ENCODE data around the gene SIPA1L2.

Gene SIPA1L2

DNA sequence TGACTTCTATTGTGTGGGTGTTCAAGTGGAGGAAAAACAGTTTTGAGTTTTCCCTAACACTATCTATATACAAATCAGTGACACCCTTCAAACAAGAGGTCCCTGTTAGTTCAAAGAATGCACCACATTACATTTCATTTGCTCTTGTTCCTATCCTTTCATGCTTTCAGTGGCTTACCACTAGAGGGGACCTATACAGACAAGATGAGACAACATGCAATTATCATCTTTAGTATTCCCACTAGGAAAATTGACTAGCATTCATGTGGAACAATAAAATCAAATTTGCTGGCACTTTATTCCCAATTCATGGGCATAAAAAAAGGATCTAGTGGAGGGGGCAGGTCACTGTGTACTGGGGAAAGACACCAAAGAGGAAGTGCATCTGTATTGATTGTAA lies 13.3 kb upstream of the SIPA1L2 start:
- no peak overlapping the region for H3K9ac ChIP-seq (ENCODE audit: low read length)
- no peak overlapping the region for H3K4ac ChIP-seq (ENCODE audit: low read depth, low read length)
- no peak overlapping the region for H3K27ac ChIP-seq (ENCODE audit: low read depth, low read length)
- no peak overlapping the region for H4K8ac ChIP-seq (ENCODE audit: low read depth, low read length)
- H2BK5ac ChIP-seq (ENCODE audit: low read depth, low read length, poor library complexity): no peak overlapping the region
- no peaks in the 10 kb centered on the region for H3K27me3 ChIP-seq (ENCODE audit: insufficient read depth, low read length)
- no peak overlapping the region for H2BK12ac ChIP-seq (ENCODE audit: low read length)
- H3K79me2 ChIP-seq (ENCODE audit: control insufficient read depth, insufficient read depth, low read length, poor library complexity): no peaks in the 10 kb centered on the region
- H2AFZ ChIP-seq (ENCODE audit: insufficient read depth, low read length, poor library complexity): no peak overlapping the region
- no peak overlapping the region for H3K4me2 ChIP-seq (ENCODE audit: low read length)
- H3K79me1 ChIP-seq (ENCODE audit: low read length): peaks cover 2% of the 10 kb centered on the region
- no peak overlapping the region for H2BK120ac ChIP-seq (ENCODE audit: insufficient read depth, low read length, poor library complexity)
- H4K91ac ChIP-seq (ENCODE audit: low read depth, low read length): no peak overlapping the region
- no peaks in the 10 kb centered on the region for H3K36me3 ChIP-seq (ENCODE audit: control insufficient read depth in 1 of 2, insufficient read depth in 2 of 2, low read length in 2 of 2)
- H3K4me1 ChIP-seq (ENCODE audit: control insufficient read depth in 1 of 2, insufficient read depth in 2 of 2, low read length in 2 of 2): no peaks in the 10 kb centered on the region
- no peak for DNase-seq
- H3K23ac ChIP-seq (ENCODE audit: low read length): no peak overlapping the region
- H3K9me3 ChIP-seq (ENCODE audit: insufficient read depth, low read depth, low read length): no peaks in the 10 kb centered on the region
- no peak overlapping the region for H3K4me3 ChIP-seq (ENCODE audit: low read depth, low read length)
- no peak overlapping the region for H3K18ac ChIP-seq (ENCODE audit: low read length)
- no peak overlapping the region for H3K14ac ChIP-seq (ENCODE audit: low read length)
- no peak overlapping the region for H2AK5ac ChIP-seq (ENCODE audit: low read length)
- no peak overlapping the region for H4K12ac ChIP-seq (ENCODE audit: low read depth, low read length)

GRCh38 chr1:232641507-232641906 lies 11.6 kb upstream of the SIPA1L2 start:
- H2AFZ ChIP-seq (ENCODE audit: insufficient read depth, low read length, poor library complexity): no peak overlapping the region
- no peak overlapping the region for H3K9ac ChIP-seq (ENCODE audit: low read length)
- H3K27ac ChIP-seq (ENCODE audit: low read depth, low read length): no peak overlapping the region
- no peak overlapping the region for H3K14ac ChIP-seq (ENCODE audit: low read length)
- H4K8ac ChIP-seq (ENCODE audit: low read depth, low read length): no peak overlapping the region
- H3K4me2 ChIP-seq (ENCODE audit: low read length): no peak overlapping the region
- no peak overlapping the region for H3K23ac ChIP-seq (ENCODE audit: low read length)
- H3K4me1 ChIP-seq (ENCODE audit: control insufficient read depth in 1 of 2, insufficient read depth in 2 of 2, low read length in 2 of 2): no peaks in the 10 kb centered on the region
- no peaks in the 10 kb centered on the region for H3K27me3 ChIP-seq (ENCODE audit: insufficient read depth, low read length)
- no peak overlapping the region for H2BK120ac ChIP-seq (ENCODE audit: insufficient read depth, low read length, poor library complexity)
- H3K9me3 ChIP-seq (ENCODE audit: insufficient read depth, low read depth, low read length): no peaks in the 10 kb centered on the region
- H4K12ac ChIP-seq (ENCODE audit: low read depth, low read length): no peak overlapping the region
- DNase-seq: no peak
- no peak overlapping the region for H3K4ac ChIP-seq (ENCODE audit: low read depth, low read length)
- H3K79me1 ChIP-seq (ENCODE audit: low read length): peaks cover 2% of the 10 kb centered on the region
- H2BK12ac ChIP-seq (ENCODE audit: low read length): no peak overlapping the region
- H3K18ac ChIP-seq (ENCODE audit: low read length): no peak overlapping the region
- no peak overlapping the region for H2BK5ac ChIP-seq (ENCODE audit: low read depth, low read length, poor library complexity)
- no peak overlapping the region for H3K4me3 ChIP-seq (ENCODE audit: low read depth, low read length)
- no CpG with 5 or more reads among the region's 6 CpGs for WGBS (ENCODE audit: extremely low coverage, insufficient coverage, insufficient read length)
- no peak overlapping the region for H4K91ac ChIP-seq (ENCODE audit: low read depth, low read length)
- H2AK5ac ChIP-seq (ENCODE audit: low read length): no peak overlapping the region
- H3K79me2 ChIP-seq (ENCODE audit: control insufficient read depth, insufficient read depth, low read length, poor library complexity): no peaks in the 10 kb centered on the region
- no peaks in the 10 kb centered on the region for H3K36me3 ChIP-seq (ENCODE audit: control insufficient read depth in 1 of 2, insufficient read depth in 2 of 2, low read length in 2 of 2)

DNA sequence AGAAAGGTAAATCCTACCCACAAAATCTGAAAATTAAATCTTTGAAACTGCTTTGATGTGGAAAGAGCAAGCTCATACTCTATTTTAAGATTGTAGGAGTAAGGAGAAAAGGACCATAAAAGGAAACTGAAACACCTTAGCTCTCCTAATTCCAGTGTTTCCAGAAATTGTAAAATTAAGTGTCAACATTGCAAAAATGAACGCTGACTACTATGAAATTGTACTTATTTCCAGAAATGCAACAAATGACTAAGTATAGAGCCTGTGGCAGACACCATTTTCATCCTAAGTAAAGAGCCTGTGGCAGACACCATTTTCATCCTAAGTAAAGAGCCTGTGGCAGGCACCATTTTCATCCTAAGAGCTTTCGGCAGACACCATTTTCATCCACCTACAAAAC lies 6.9 kb upstream of the SIPA1L2 start:
- no CpG with 5 or more reads among the region's 2 CpGs for WGBS (ENCODE audit: extremely low coverage, insufficient coverage, insufficient read length)
- H4K8ac ChIP-seq (ENCODE audit: low read depth, low read length): no peak overlapping the region
- H3K18ac ChIP-seq (ENCODE audit: low read length): no peak overlapping the region
- H3K27ac ChIP-seq (ENCODE audit: low read depth, low read length): no peak overlapping the region
- H2BK120ac ChIP-seq (ENCODE audit: insufficient read depth, low read length, poor library complexity): no peak overlapping the region
- no peak overlapping the region for H4K12ac ChIP-seq (ENCODE audit: low read depth, low read length)
- H3K23ac ChIP-seq (ENCODE audit: low read length): no peak overlapping the region
- H2BK5ac ChIP-seq (ENCODE audit: low read depth, low read length, poor library complexity): no peak overlapping the region
- H2BK12ac ChIP-seq (ENCODE audit: low read length): no peak overlapping the region
- H3K9me3 ChIP-seq (ENCODE audit: insufficient read depth, low read depth, low read length): no peaks in the 10 kb centered on the region
- H2AK5ac ChIP-seq (ENCODE audit: low read length): no peak overlapping the region
- no peaks in the 10 kb centered on the region for H3K79me2 ChIP-seq (ENCODE audit: control insufficient read depth, insufficient read depth, low read length, poor library complexity)
- no peak overlapping the region for H3K9ac ChIP-seq (ENCODE audit: low read length)
- DNase-seq: no peak
- H3K4me3 ChIP-seq (ENCODE audit: low read depth, low read length): no peak overlapping the region
- H3K4me2 ChIP-seq (ENCODE audit: low read length): no peak overlapping the region
- H3K36me3 ChIP-seq (ENCODE audit: control insufficient read depth in 1 of 2, insufficient read depth in 2 of 2, low read length in 2 of 2): no peaks in the 10 kb centered on the region
- peaks cover 2% of the 10 kb centered on the region for H3K79me1 ChIP-seq (ENCODE audit: low read length)
- no peak overlapping the region for H4K91ac ChIP-seq (ENCODE audit: low read depth, low read length)
- H3K4ac ChIP-seq (ENCODE audit: low read depth, low read length): no peak overlapping the region
- no peak overlapping the region for H3K14ac ChIP-seq (ENCODE audit: low read length)
- no peaks in the 10 kb centered on the region for H3K4me1 ChIP-seq (ENCODE audit: control insufficient read depth in 1 of 2, insufficient read depth in 2 of 2, low read length in 2 of 2)
- no peak overlapping the region for H2AFZ ChIP-seq (ENCODE audit: insufficient read depth, low read length, poor library complexity)
- no peaks in the 10 kb centered on the region for H3K27me3 ChIP-seq (ENCODE audit: insufficient read depth, low read length)

DNA sequence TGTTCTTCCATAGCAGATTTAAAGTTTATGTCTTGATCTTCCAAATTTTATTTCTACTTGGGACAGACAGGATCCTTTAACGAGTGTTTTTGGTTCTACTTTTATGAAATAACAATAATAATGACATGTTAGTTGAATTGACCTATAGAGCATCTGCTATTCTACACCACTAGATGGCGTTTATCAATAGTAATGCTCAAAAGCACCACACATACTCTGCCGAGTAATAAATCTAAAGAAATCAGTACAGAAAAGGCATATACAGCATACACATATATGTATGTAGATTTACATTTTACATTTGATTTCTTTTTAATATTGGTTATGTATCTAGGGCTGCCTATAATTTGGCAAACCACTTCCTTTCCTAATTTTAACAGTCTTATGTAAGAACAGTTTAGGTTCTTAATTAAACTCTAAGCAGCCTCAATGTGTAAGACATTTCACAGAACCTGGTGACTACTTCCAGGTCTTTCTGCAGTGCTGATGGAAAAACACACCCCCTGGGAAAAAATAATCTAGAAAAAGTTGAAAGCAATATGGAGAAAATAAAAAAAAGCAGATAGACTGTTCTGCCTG lies 5.9 kb upstream of the SIPA1L2 start:
- H3K14ac ChIP-seq (ENCODE audit: low read length): no peak overlapping the region
- WGBS (ENCODE audit: extremely low coverage, insufficient coverage, insufficient read length): no CpG with 5 or more reads among the region's 3 CpGs
- H3K27ac ChIP-seq (ENCODE audit: low read depth, low read length): no peak overlapping the region
- no peaks in the 10 kb centered on the region for H3K36me3 ChIP-seq (ENCODE audit: control insufficient read depth in 1 of 2, insufficient read depth in 2 of 2, low read length in 2 of 2)
- no peak overlapping the region for H2BK12ac ChIP-seq (ENCODE audit: low read length)
- H2BK5ac ChIP-seq (ENCODE audit: low read depth, low read length, poor library complexity): no peak overlapping the region
- H3K79me2 ChIP-seq (ENCODE audit: control insufficient read depth, insufficient read depth, low read length, poor library complexity): no peaks in the 10 kb centered on the region
- no peak overlapping the region for H2AK5ac ChIP-seq (ENCODE audit: low read length)
- no peak overlapping the region for H3K4me3 ChIP-seq (ENCODE audit: low read depth, low read length)
- H4K91ac ChIP-seq (ENCODE audit: low read depth, low read length): no peak overlapping the region
- H3K9me3 ChIP-seq (ENCODE audit: insufficient read depth, low read depth, low read length): no peaks in the 10 kb centered on the region
- H2AFZ ChIP-seq (ENCODE audit: insufficient read depth, low read length, poor library complexity): no peak overlapping the region
- H4K8ac ChIP-seq (ENCODE audit: low read depth, low read length): no peak overlapping the region
- peak in 1 of 2 donors; percentile 76 for DNase-seq
- H3K79me1 ChIP-seq (ENCODE audit: low read length): peaks cover 2% of the 10 kb centered on the region
- H3K18ac ChIP-seq (ENCODE audit: low read length): no peak overlapping the region
- no peak overlapping the region for H2BK120ac ChIP-seq (ENCODE audit: insufficient read depth, low read length, poor library complexity)
- H3K27me3 ChIP-seq (ENCODE audit: insufficient read depth, low read length): no peaks in the 10 kb centered on the region
- no peak overlapping the region for H3K23ac ChIP-seq (ENCODE audit: low read length)
- H3K9ac ChIP-seq (ENCODE audit: low read length): no peak overlapping the region
- H3K4ac ChIP-seq (ENCODE audit: low read depth, low read length): no peak overlapping the region
- no peaks in the 10 kb centered on the region for H3K4me1 ChIP-seq (ENCODE audit: control insufficient read depth in 1 of 2, insufficient read depth in 2 of 2, low read length in 2 of 2)
- H3K4me2 ChIP-seq (ENCODE audit: low read length): no peak overlapping the region
- H4K12ac ChIP-seq (ENCODE audit: low read depth, low read length): no peak overlapping the region

All from trophoblast cell (in vitro differentiated cells and primary cell).